Hepatocyte (in vitro differentiated cells): Measurements from ENCODE around the gene NSUN3. TPM values are rescaled to one million over a fixed set of nuclear protein-coding genes. Genes with fewer than 3 reads are reported as not detected.

Experiments used
- DNase-seq: peaks from one replicate; pipeline ENCODE4 v3.0.0-alpha.2; 2016; ENCODE audit warnings: low spot score
- H2AFZ ChIP-seq: fragments of 200-600 bp; sonication (generic); 2 replicates; pipeline ENCODE4 v1.6.0; 2016; ENCODE audit warnings: antibody characterized with exemption, mild to moderate bottlenecking
- H3K27ac ChIP-seq: fragments of 200-600 bp; sonication (generic); 2 replicates; pipeline ENCODE4 v1.5.1; 2016; ENCODE audit warnings: mild to moderate bottlenecking
- H3K27me3 ChIP-seq: fragments of 200-600 bp; sonication (generic); 2 replicates; pipeline ENCODE4 v1.6.1; 2016
- H3K36me3 ChIP-seq: fragments of 200-600 bp; sonication (generic); replicated peaks from 2 replicates; pipeline ENCODE4 v1.5.1; 2016; ENCODE audit warnings: low read depth; ENCODE audit not compliant: insufficient read depth
- H3K4me1 ChIP-seq: fragments of 200-600 bp; sonication (generic); 2 replicates; pipeline ENCODE4 v1.5.1; 2016; ENCODE audit warnings: mild to moderate bottlenecking, moderate library complexity; ENCODE audit not compliant: insufficient read depth
- H3K4me2 ChIP-seq: fragments of 200-600 bp; sonication (generic); 2 replicates; pipeline ENCODE4 v1.6.0; 2016
- H3K4me3 ChIP-seq: fragments of 200-600 bp; sonication (generic); 2 replicates; pipeline ENCODE4 v1.5.1; 2016; ENCODE audit warnings: mild to moderate bottlenecking
- H3K79me2 ChIP-seq: fragments of 200-600 bp; sonication (generic); 2 replicates; pipeline ENCODE4 v1.6.0; 2017; ENCODE audit warnings: mild to moderate bottlenecking
- H3K9me2 ChIP-seq: fragments of 200-600 bp; sonication (generic); replicated peaks from 2 replicates; pipeline ENCODE4 v1.6.0; 2017; ENCODE audit warnings: mild to moderate bottlenecking; ENCODE audit not compliant: insufficient read depth
- H3K9me3 ChIP-seq: fragments of 200-600 bp; sonication (generic); 2 replicates; pipeline ENCODE4 v1.5.1; 2016; ENCODE audit warnings: low read depth, mild to moderate bottlenecking
- H4K20me1 ChIP-seq: fragments of 200-600 bp; sonication (generic); 2 replicates; pipeline ENCODE4 v1.6.0; 2016; ENCODE audit warnings: mild to moderate bottlenecking; ENCODE audit not compliant: insufficient read depth, poor library complexity, severe bottlenecking
- EZH2 ChIP-seq: fragments of 200-600 bp; sonication (generic); IDR thresholded peaks from 2 replicates; pipeline ENCODE4 v1.6.1; 2016; ENCODE audit warnings: antibody characterized with exemption, mild to moderate bottlenecking, borderline replicate concordance
- EZH2phosphoT487 ChIP-seq: fragments of 200-600 bp; sonication (generic); IDR thresholded peaks from one replicate; pipeline ENCODE4 v1.6.1; 2018; ENCODE audit warnings: antibody characterized with exemption, mild to moderate bottlenecking, low read depth, moderate library complexity; ENCODE audit not compliant: unreplicated experiment, severe bottlenecking
- WGBS: methylation state at CpG from one replicate; pipeline ENCODE4 v1.1.6; 2016; ENCODE audit warnings: low lambda C conversion rate; ENCODE audit errors: missing lambda C conversion rate; 5-methylcytosine and 5-hydroxymethylcytosine counted together
- polyA plus RNA-seq: library from polyadenylated mRNA; unstranded; fragments of >200 nt; fragmentation: Nextera tagmentation; extraction: Ambion mirVana; gene quantifications from 2 replicates; pipeline ENCODE4 v1.2.1, GENCODE V29; 2016
- total RNA-seq: library from RNA; depleted of rRNA; stranded (reverse); fragments of >200 nt; gene quantifications from 2 replicates; pipeline ENCODE4 v1.2.3, GENCODE V29; 2014
- TF ChIP-seq, protein P1 (sequence below): fragments of 200-600 bp; sonication (generic); IDR thresholded peaks from 2 replicates; pipeline ENCODE4 v1.5.1; 2016; ENCODE audit warnings: antibody characterized with exemption, mild to moderate bottlenecking; ENCODE audit not compliant: poor library complexity

The NSUN3 gene
- total and polyA plus RNA-seq, 2 experiments from 2014 or later: 4.5 to 9.0 TPM

- H3K36me3 ChIP-seq: no peaks in the 10 kb centered on the region
- WGBS: 97% methylated on average over 1 of the region's 1 CpG
- no peaks in the 10 kb centered on the region for H3K27me3 ChIP-seq
These were observed 29.2 kb downstream of the NSUN3 start for GRCh38 chr3:94092086-94092485.

GRCh38 chr3:94093151-94093550 lies 30.3 kb downstream of the NSUN3 start:
- Histone ChIP-seq H3K4me2 (no peak overlapping the region), H3K4me1 (no peaks in the 10 kb centered on the region), H2AFZ (no peak overlapping the region), H3K9me2 (no peaks in the 10 kb centered on the region), H3K4me3 (no peak overlapping the region), H3K9me3 (no peaks in the 10 kb centered on the region), H3K79me2 (no peaks in the 10 kb centered on the region), H3K27ac (no peak overlapping the region), H3K36me3 (no peaks in the 10 kb centered on the region), H3K27me3 (no peaks in the 10 kb centered on the region), H4K20me1 (no peaks in the 10 kb centered on the region)
- WGBS: 96% methylated on average over 1 of the region's 1 CpG
- TF ChIP-seq EZH2phosphoT487 (no peak), EZH2 (no peak)
- TF ChIP-seq, protein P1, sequence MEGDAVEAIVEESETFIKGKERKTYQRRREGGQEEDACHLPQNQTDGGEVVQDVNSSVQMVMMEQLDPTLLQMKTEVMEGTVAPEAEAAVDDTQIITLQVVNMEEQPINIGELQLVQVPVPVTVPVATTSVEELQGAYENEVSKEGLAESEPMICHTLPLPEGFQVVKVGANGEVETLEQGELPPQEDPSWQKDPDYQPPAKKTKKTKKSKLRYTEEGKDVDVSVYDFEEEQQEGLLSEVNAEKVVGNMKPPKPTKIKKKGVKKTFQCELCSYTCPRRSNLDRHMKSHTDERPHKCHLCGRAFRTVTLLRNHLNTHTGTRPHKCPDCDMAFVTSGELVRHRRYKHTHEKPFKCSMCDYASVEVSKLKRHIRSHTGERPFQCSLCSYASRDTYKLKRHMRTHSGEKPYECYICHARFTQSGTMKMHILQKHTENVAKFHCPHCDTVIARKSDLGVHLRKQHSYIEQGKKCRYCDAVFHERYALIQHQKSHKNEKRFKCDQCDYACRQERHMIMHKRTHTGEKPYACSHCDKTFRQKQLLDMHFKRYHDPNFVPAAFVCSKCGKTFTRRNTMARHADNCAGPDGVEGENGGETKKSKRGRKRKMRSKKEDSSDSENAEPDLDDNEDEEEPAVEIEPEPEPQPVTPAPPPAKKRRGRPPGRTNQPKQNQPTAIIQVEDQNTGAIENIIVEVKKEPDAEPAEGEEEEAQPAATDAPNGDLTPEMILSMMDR: no peak
- DNase-seq: no peak

More at GRCh38 chr3:94092086-94092485, 29.2 kb downstream of the NSUN3 start:
- Histone ChIP-seq H3K79me2 (no peaks in the 10 kb centered on the region), H3K9me3 (no peaks in the 10 kb centered on the region), H3K4me2 (no peak overlapping the region), H3K9me2 (no peaks in the 10 kb centered on the region), H3K4me3 (no peak overlapping the region), H4K20me1 (no peaks in the 10 kb centered on the region), H2AFZ (no peak overlapping the region), H3K4me1 (no peaks in the 10 kb centered on the region), H3K27ac (no peak overlapping the region)
- TF ChIP-seq, protein P1: no peak
- TF ChIP-seq EZH2phosphoT487 (no peak), EZH2 (no peak)
- DNase-seq: no peak

- H3K27me3 ChIP-seq: no peaks in the 10 kb centered on the region
- H3K36me3 ChIP-seq: no peaks in the 10 kb centered on the region
- TF ChIP-seq, protein P1: no peak
- TF ChIP-seq EZH2 (no peak), EZH2phosphoT487 (no peak)
- H3K27ac ChIP-seq: no peak overlapping the region
- H3K4me2 ChIP-seq: no peak overlapping the region
- no peaks in the 10 kb centered on the region for H3K9me3 ChIP-seq
- no peak for DNase-seq
- H3K79me2 ChIP-seq: no peaks in the 10 kb centered on the region
- no peak overlapping the region for H3K4me3 ChIP-seq
- no peak overlapping the region for H2AFZ ChIP-seq
- H4K20me1 ChIP-seq: no peaks in the 10 kb centered on the region
- no peaks in the 10 kb centered on the region for H3K9me2 ChIP-seq
- 96% methylated on average over 2 of the region's 2 CpGs for WGBS
- H3K4me1 ChIP-seq: no peaks in the 10 kb centered on the region
These were observed 32.2 kb downstream of the NSUN3 start for GRCh38 chr3:94095111-94095510.

GRCh38 chr3:94098452-94098851 lies 35.6 kb downstream of the NSUN3 start:
- no peak for DNase-seq
- Histone ChIP-seq H3K27me3 (no peaks in the 10 kb centered on the region), H3K9me3 (no peaks in the 10 kb centered on the region), H4K20me1 (no peaks in the 10 kb centered on the region), H3K36me3 (no peaks in the 10 kb centered on the region), H3K4me3 (no peak overlapping the region), H3K79me2 (no peaks in the 10 kb centered on the region), H3K9me2 (no peaks in the 10 kb centered on the region), H3K4me1 (no peaks in the 10 kb centered on the region), H3K4me2 (no peak overlapping the region), H2AFZ (no peak overlapping the region), H3K27ac (no peak overlapping the region)
- TF ChIP-seq, protein P1: no peak
- no peak for TF ChIP-seq EZH2
- TF ChIP-seq EZH2phosphoT487: no peak
- WGBS: 96% methylated on average over 3 of the region's 3 CpGs
